Upper lobe of left lung (tissue), 6 donors: ENCODE results near the gene DUSP16. TPM values are rescaled to one million over a fixed set of nuclear protein-coding genes. Genes with fewer than 3 reads are reported as not detected.
"Not testable (repeated sequence)": the region's sequence is repeated elsewhere in the genome, so short reads cannot be mapped to it uniquely, and the experiment has no call there.

Source experiments
- ATAC-seq, 2 donors: fragments of 200-7000 bp; cut with Tn5 transposase; one replicate each; pipeline ENCODE4 v1.9.1; 2022; ENCODE audit warnings: mild to moderate bottlenecking in 2 of 2, moderate library complexity in 2 of 2; ENCODE audit not compliant: low FRiP score in 2 of 2
- DNase-seq, 2 donors: peaks; one replicate each; pipeline ENCODE4 v3.0.0-alpha.2; 2019 to 2020
- H3K27ac ChIP-seq, 4 donors: fragments of 200-600 bp; sonication (generic); one replicate each; pipeline ENCODE4 v1.5.1; 2016 to 2019
- H3K27me3 ChIP-seq, 4 donors: fragments of 200-600 bp; sonication (generic); one replicate each; pipeline ENCODE4 v1.5.1; 2017 to 2019
- H3K36me3 ChIP-seq, 4 donors: fragments of 200-600 bp; sonication (generic); one replicate each; pipeline ENCODE4 v1.5.1; 2016 to 2019
- H3K4me1 ChIP-seq, 4 donors: fragments of 200-600 bp; sonication (generic); one replicate each; pipeline ENCODE4 v1.5.1; 2018 to 2019
- H3K4me3 ChIP-seq, 4 donors: fragments of 200-600 bp; sonication (generic); one replicate each; pipeline ENCODE4 v1.5.1; 2017 to 2019; ENCODE audit warnings: mild to moderate bottlenecking in 2 of 4, moderate library complexity in 1 of 4
- H3K9me3 ChIP-seq, 4 donors: fragments of 200-600 bp; sonication (generic); one replicate each; pipeline ENCODE4 v1.5.1; 2018 to 2019
- EP300 ChIP-seq, 4 donors: sonication (generic); formaldehyde crosslinking; IDR thresholded peaks; one replicate each; pipeline ENCODE4 v1.5.1; 2017; ENCODE audit warnings: antibody characterized with exemption in 4 of 4, control low read depth in 2 of 4
- POLR2A ChIP-seq, 4 donors: fragments of 450-650 bp; IDR thresholded peaks; one replicate each; pipeline ENCODE4 v1.5.1; 2016 to 2017; ENCODE audit warnings: antibody characterized with exemption in 4 of 4, mild to moderate bottlenecking in 2 of 4
- POLR2AphosphoS5 ChIP-seq, 2 donors: sonication (generic); formaldehyde crosslinking; IDR thresholded peaks; one replicate each; pipeline ENCODE4 v1.5.1; 2017; ENCODE audit warnings: antibody characterized with exemption in 2 of 2
- WGBS, 2 donors: methylation state at CpG; one replicate each; pipeline ENCODE4 v1.1.5; 2017 to 2018; 5-methylcytosine and 5-hydroxymethylcytosine counted together
- total RNA-seq, 6 donors: library from RNA; depleted of rRNA in 4 of 6; stranded (reverse); fragments of >200 nt in 4 of 6; gene quantifications; one replicate each; pipeline versions ENCODE4 v1.1.0 to v1.2.1, GENCODE V29; 2016 to 2021
- TF ChIP-seq, protein P1 (sequence below), 6 experiments: fragments of 450-650 bp in 4 of 6; fragments of 200-600 bp in 2 of 6; sonication (generic) in 2 of 6; IDR thresholded peaks; one replicate each; pipeline ENCODE4 v1.5.1; 2016 to 2019; ENCODE audit warnings: antibody characterized with exemption in 6 of 6
- donor health status: DM: no; HTN: no; CAD: no; lungs with moderate emphysema.
- donor health status: DM: no; HTN: yes; CAD: no; lungs with severe emphysema.

The DUSP16 gene
- total RNA-seq, 6 donors from 2014 or later, result 23.7 to 51.6 (median 41.7) TPM

DNA sequence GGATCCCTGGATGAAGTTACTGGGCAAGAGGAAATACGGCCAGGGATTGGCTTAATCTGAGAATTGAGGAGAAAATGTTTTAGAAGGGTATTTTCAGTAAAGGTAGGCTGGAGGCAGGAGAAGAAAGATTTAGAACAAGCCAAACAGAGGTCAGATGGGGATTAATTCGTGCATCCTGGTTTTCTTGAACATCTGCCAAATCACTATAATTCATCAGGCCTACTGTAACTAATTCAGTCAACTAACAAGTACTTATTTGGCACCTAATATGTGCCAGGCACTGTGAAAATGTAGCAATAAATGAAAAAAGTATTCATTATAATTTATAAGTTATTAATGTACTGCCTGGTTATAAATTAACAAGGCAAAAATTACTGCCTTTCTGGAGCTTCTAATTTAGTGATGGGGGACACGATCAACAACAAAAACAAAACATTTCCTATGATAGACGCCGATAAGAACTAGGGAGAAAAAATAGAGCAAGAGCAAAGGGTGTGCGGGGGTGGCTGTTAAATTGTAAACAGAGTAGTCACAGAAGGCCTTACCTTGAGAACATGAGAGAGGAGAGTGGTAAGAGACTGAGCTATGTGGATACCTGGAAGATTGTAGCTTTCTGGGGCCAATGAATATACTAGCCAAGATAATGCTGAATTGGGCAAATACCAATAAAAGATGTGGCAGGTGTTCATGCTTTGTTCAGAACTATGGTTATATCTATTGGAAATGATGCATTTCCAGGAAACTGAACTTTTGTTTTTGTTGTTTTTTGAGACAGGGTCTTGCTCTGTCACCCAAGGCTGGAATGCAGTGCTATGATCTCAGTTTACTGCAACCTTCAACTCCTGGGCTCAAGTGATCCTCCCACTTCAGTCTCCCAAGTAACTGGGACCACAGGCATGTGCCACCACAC, 34.0 kb downstream of the DUSP16 start:
- 59 to 61% methylated on average over 6 of the region's 6 CpGs for WGBS, 2 donors
- TF ChIP-seq POLR2AphosphoS5 (IDR thresholded peaks at IDR 0.05) (no peak), EP300 (IDR thresholded peaks at IDR 0.05) (no peak), POLR2A (IDR thresholded peaks at IDR 0.05) (no peak)
- TF ChIP-seq, protein P1, sequence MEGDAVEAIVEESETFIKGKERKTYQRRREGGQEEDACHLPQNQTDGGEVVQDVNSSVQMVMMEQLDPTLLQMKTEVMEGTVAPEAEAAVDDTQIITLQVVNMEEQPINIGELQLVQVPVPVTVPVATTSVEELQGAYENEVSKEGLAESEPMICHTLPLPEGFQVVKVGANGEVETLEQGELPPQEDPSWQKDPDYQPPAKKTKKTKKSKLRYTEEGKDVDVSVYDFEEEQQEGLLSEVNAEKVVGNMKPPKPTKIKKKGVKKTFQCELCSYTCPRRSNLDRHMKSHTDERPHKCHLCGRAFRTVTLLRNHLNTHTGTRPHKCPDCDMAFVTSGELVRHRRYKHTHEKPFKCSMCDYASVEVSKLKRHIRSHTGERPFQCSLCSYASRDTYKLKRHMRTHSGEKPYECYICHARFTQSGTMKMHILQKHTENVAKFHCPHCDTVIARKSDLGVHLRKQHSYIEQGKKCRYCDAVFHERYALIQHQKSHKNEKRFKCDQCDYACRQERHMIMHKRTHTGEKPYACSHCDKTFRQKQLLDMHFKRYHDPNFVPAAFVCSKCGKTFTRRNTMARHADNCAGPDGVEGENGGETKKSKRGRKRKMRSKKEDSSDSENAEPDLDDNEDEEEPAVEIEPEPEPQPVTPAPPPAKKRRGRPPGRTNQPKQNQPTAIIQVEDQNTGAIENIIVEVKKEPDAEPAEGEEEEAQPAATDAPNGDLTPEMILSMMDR (IDR thresholded peaks at IDR 0.05), result no peak
- Histone ChIP-seq H3K27me3 (no peaks in the 10 kb centered on the region), H3K9me3 (no peaks in the 10 kb centered on the region), H3K27ac (peak overlapping the region in 2 of 4 donors; percentile 16 to 33), H3K4me1 (peaks cover 4 to 27% (median 18%) of the 10 kb centered on the region in 4 donors), H3K36me3 (peaks cover 0 to 3% (median 0%) of the 10 kb centered on the region in 4 donors), H3K4me3 (no peak overlapping the region)
- ATAC-seq, result no peak
- DNase-seq, result no peak

DNA sequence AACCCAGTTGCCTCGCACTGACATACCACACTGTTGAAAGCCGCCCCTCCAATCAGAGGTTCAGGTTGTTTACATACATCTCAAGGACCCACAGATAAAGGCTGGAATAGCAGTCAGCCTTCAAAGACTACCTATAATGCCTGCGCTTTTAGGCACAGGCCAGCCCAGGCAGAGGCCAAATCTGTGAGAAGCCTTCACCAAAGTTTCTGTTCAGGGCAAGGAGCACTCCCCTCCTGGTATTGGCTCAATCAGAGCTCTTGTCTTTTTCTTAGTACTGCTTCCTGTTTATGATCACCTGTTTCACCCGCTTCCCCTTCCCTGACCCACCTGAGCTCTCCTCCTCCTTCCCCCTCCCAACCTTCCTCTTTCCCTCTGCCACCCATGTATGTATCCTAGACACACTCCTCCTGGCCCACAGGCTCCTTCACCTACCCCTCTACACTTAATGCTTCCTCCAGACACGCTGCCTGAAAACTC, 34.8 kb downstream of the DUSP16 start:
- H3K27ac ChIP-seq, result peak overlapping the region in 2 of 4 donors; percentile 16 to 33
- no peak overlapping the region for H3K4me3 ChIP-seq
- peaks cover 0 to 20% (median 13%) of the 10 kb centered on the region in 4 donors for H3K4me1 ChIP-seq
- no peak for ATAC-seq
- TF ChIP-seq, protein P1 (IDR thresholded peaks at IDR 0.05), result no peak
- TF ChIP-seq POLR2AphosphoS5 (IDR thresholded peaks at IDR 0.05) (no peak), EP300 (IDR thresholded peaks at IDR 0.05) (no peak), POLR2A (IDR thresholded peaks at IDR 0.05) (no peak)
- H3K9me3 ChIP-seq, result no peaks in the 10 kb centered on the region
- no peaks in the 10 kb centered on the region for H3K27me3 ChIP-seq
- peaks cover 0 to 3% (median 0%) of the 10 kb centered on the region in 4 donors for H3K36me3 ChIP-seq
- 86% methylated on average over 5 of the region's 5 CpGs for WGBS, 2 donors
- DNase-seq, result no peak

DNA sequence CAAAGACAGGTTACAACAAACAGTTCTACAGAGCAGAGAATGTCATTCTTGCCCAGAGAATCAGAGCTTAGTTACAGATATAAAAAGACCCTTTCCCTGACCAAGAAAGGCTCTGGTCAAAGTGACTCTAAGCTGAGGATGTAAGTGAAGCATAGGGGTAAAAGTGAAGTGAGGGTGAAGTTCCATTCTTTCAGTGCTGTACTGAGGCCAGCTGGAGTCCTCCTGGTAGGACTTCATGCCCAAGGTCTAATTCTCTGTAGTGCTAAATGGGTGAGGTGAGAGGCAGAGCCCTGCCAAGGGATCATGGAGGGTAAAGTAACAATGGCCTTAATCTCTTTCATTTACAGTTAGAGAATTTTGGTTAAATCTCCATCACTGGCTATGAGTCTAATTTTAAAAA, 38.5 kb downstream of the DUSP16 start:
- no peak for ATAC-seq
- Histone ChIP-seq H3K9me3 (no peaks in the 10 kb centered on the region), H3K4me1 (peaks cover 8 to 34% (median 21%) of the 10 kb centered on the region in 4 donors), H3K36me3 (peaks cover 0 to 15% (median under 1%) of the 10 kb centered on the region in 4 donors), H3K4me3 (no peak overlapping the region), H3K27me3 (no peaks in the 10 kb centered on the region), H3K27ac (no peak overlapping the region)
- TF ChIP-seq, protein P1 (IDR thresholded peaks at IDR 0.05), result no peak
- TF ChIP-seq EP300 (IDR thresholded peaks at IDR 0.05), result no peak
- no peak for TF ChIP-seq POLR2A (IDR thresholded peaks at IDR 0.05)
- TF ChIP-seq POLR2AphosphoS5 (IDR thresholded peaks at IDR 0.05), result no peak
- DNase-seq, result no peak

DNA sequence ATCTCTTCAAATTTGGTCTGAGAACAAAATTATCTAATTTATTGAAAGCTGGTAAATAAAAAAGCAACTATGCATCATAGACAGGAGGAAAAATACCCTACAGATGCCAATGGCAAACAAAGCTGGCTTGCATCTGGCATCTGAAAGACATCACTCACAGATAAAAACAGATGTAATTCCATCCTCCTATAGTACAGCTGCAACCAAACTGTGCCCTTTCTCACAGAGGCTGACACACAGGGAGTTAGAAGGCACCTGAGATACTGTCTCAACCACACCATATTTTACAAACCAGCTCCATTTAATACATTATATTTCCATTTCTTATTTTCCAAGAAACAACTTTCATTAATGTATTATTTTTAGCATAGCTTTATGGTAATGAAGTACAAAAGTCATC, 39.4 kb downstream of the DUSP16 start:
- ATAC-seq (no peak), DNase-seq (no peak)
- Histone ChIP-seq H3K4me3 (no peak overlapping the region), H3K27ac (no peak overlapping the region), H3K36me3 (peaks cover 0 to 24% (median 0%) of the 10 kb centered on the region in 4 donors), H3K9me3 (no peaks in the 10 kb centered on the region), H3K4me1 (peaks cover 8 to 27% (median 18%) of the 10 kb centered on the region in 4 donors), H3K27me3 (no peaks in the 10 kb centered on the region)
- no peak for TF ChIP-seq EP300 (IDR thresholded peaks at IDR 0.05)
- no peak for TF ChIP-seq POLR2A (IDR thresholded peaks at IDR 0.05)
- TF ChIP-seq, protein P1 (IDR thresholded peaks at IDR 0.05), result no peak
- no peak for TF ChIP-seq POLR2AphosphoS5 (IDR thresholded peaks at IDR 0.05)

DNA sequence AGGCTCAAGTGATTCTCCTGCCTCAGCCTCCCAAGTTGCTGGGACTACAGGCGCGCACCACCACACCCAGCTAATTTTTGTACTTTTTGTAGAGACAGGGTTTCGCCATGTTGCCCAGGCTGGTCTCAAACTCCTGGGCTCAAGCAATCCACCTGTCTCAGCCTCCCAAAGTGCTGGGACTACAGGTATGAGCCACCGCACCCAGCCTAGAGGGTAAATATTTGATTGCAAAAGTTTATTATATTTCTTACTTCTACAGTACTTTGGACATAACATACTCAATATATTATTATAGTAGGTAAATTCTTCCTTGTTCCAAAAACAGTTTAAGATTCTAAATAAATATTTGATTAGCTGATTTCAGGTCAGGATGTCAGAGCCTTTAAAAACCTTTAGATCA, 40.0 kb downstream of the DUSP16 start:
- peaks cover 8 to 22% (median 15%) of the 10 kb centered on the region in 4 donors for H3K4me1 ChIP-seq
- DNase-seq, result not testable (repeated sequence)

More for the DNA sequence above, 40.0 kb downstream of the DUSP16 start:
- ATAC-seq, H3K27ac ChIP-seq, H3K4me3 ChIP-seq, H3K27me3 ChIP-seq, H3K9me3 ChIP-seq: not testable (repeated sequence)
- WGBS, 2 donors, result 92 to 93% methylated on average over 4 of the region's 4 CpGs
- peaks cover 0 to 29% (median 1%) of the 10 kb centered on the region in 4 donors for H3K36me3 ChIP-seq
